Thoracic aorta (tissue), 2 donors: ENCODE measurements around the gene RNF149. TPM values are rescaled to one million over a fixed set of nuclear protein-coding genes. Genes with fewer than 3 reads are reported as not detected.
A peak's percentile ranks its signal among the peaks of the same experiment; 100 is the strongest.

Source experiments
- ATAC-seq: fragments of 150-250 bp; one replicate; pipeline ENCODE4 v1.8.0; 2017; ENCODE audit warnings: low read depth; ENCODE audit not compliant: insufficient number of reproducible peaks, low FRiP score
- DNase-seq: peaks from one replicate; pipeline ENCODE4 v3.0.0-alpha.2; 2020; ENCODE audit warnings: low spot score
- H3K27ac ChIP-seq, 2 donors: fragments of 200-600 bp; sonication (generic); 1 replicate in 1 of 2; 2 replicates in 1 of 2; pipeline ENCODE4 v1.5.1; 2016; ENCODE audit warnings: mild to moderate bottlenecking in 2 of 2, moderate library complexity in 2 of 2
- H3K27me3 ChIP-seq: fragments of 200-600 bp; sonication (generic); replicated peaks from 2 replicates; pipeline ENCODE4 v1.6.0; 2016; ENCODE audit warnings: mild to moderate bottlenecking; ENCODE audit not compliant: insufficient read depth
- H3K36me3 ChIP-seq: fragments of 200-600 bp; sonication (generic); one replicate; pipeline ENCODE4 v1.5.1; 2016
- H3K4me1 ChIP-seq, 2 donors: fragments of 200-600 bp; sonication (generic); 1 replicate in 1 of 2; 2 replicates in 1 of 2; pipeline versions ENCODE4 v1.5.1 to v1.6.0; 2016; ENCODE audit warnings: low read depth in 2 of 2, mild to moderate bottlenecking in 1 of 2; ENCODE audit not compliant: control insufficient read depth in 1 of 2
- H3K4me3 ChIP-seq: fragments of 200-600 bp; sonication (generic); 2 replicates; pipeline ENCODE4 v1.5.1; 2016; ENCODE audit warnings: mild to moderate bottlenecking
- H3K9me3 ChIP-seq: fragments of 200-600 bp; sonication (generic); 2 replicates; pipeline ENCODE4 v1.5.1; 2016
- total RNA-seq, 2 donors: library from RNA; depleted of rRNA; stranded (reverse); fragments of >200 nt; gene quantifications; one replicate each; pipeline versions ENCODE4 v1.1.0 to v1.2.3, GENCODE V29; 2016
- TF ChIP-seq, protein P1 (sequence below): fragments of 200-600 bp; sonication (generic); IDR thresholded peaks from one replicate; pipeline ENCODE4 v1.5.1; 2019; ENCODE audit warnings: antibody characterized with exemption

The RNF149 gene
- total RNA-seq, 2 donors from 2014 or later = 106 to 152 TPM

DNA sequence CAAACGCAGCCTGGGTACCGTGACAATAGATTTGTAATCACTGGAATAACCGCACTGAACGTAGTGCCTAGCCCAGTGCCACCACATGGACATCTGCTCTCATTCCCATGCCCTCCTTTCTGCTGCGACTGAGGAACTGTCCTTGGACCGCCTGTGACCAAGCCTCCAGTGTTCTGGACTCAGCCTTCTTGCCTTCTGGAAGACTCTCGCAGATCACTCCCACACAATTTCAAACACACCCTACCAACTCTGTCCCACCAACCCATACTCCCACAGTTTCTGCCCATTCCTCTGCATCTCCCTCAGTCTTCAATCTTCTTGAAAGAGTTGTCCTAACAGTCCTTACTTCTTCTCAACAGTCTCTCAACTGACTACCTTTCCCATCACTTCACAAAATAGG is 2.1 kb downstream of the RNF149 start:
- Histone ChIP-seq H3K4me3 (peak overlapping the region; percentile 92), H3K27ac (peak overlapping the region; percentile 23 to 80), H3K36me3 (no peaks in the 10 kb centered on the region), H3K4me1 (peaks cover 30 to 42% of the 10 kb centered on the region in 2 donors), H3K9me3 (no peaks in the 10 kb centered on the region), H3K27me3 (no peaks in the 10 kb centered on the region)
- TF ChIP-seq, protein P1, sequence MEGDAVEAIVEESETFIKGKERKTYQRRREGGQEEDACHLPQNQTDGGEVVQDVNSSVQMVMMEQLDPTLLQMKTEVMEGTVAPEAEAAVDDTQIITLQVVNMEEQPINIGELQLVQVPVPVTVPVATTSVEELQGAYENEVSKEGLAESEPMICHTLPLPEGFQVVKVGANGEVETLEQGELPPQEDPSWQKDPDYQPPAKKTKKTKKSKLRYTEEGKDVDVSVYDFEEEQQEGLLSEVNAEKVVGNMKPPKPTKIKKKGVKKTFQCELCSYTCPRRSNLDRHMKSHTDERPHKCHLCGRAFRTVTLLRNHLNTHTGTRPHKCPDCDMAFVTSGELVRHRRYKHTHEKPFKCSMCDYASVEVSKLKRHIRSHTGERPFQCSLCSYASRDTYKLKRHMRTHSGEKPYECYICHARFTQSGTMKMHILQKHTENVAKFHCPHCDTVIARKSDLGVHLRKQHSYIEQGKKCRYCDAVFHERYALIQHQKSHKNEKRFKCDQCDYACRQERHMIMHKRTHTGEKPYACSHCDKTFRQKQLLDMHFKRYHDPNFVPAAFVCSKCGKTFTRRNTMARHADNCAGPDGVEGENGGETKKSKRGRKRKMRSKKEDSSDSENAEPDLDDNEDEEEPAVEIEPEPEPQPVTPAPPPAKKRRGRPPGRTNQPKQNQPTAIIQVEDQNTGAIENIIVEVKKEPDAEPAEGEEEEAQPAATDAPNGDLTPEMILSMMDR = no peak
- no peak for DNase-seq
- ATAC-seq = no peak

GRCh38 chr2:101305492-101306078 is 2.9 kb downstream of the RNF149 start:
- DNase-seq = no peak
- TF ChIP-seq, protein P1 = no peak
- Histone ChIP-seq H3K9me3 (no peaks in the 10 kb centered on the region), H3K27me3 (no peaks in the 10 kb centered on the region), H3K4me1 (peaks cover 37 to 42% of the 10 kb centered on the region in 2 donors), H3K27ac (peak overlapping the region in 1 of 2 donors; percentile 24), H3K4me3 (peak overlapping the region; percentile 92), H3K36me3 (no peaks in the 10 kb centered on the region)
- no peak for ATAC-seq

- H3K9me3 ChIP-seq = no peaks in the 10 kb centered on the region
- no peak for ATAC-seq
- H3K4me3 ChIP-seq = peak overlapping the region; percentile 92
- TF ChIP-seq, protein P1 = no peak
- peaks cover 37 to 46% of the 10 kb centered on the region in 2 donors for H3K4me1 ChIP-seq
- DNase-seq = no peak
- H3K36me3 ChIP-seq = no peaks in the 10 kb centered on the region
- no peaks in the 10 kb centered on the region for H3K27me3 ChIP-seq
- H3K27ac ChIP-seq = peak overlapping the region in 1 of 2 donors; percentile 24
Observed at GRCh38 chr2:101305035-101305434, 3.5 kb downstream of the RNF149 start.

GRCh38 chr2:101303688-101304087 is 4.8 kb downstream of the RNF149 start:
- Histone ChIP-seq H3K36me3 (no peaks in the 10 kb centered on the region), H3K4me1 (peaks cover 36 to 47% of the 10 kb centered on the region in 2 donors), H3K27ac (no peak overlapping the region), H3K4me3 (peak overlapping the region; percentile 25), H3K27me3 (no peaks in the 10 kb centered on the region), H3K9me3 (no peaks in the 10 kb centered on the region)
- TF ChIP-seq, protein P1 = no peak
- ATAC-seq (no peak), DNase-seq (no peak)

- no peaks in the 10 kb centered on the region for H3K27me3 ChIP-seq
- ATAC-seq (no peak), DNase-seq (no peak)
- H3K36me3 ChIP-seq = no peaks in the 10 kb centered on the region
- H3K4me3 ChIP-seq = no peak overlapping the region
- peaks cover 38 to 61% of the 10 kb centered on the region in 2 donors for H3K4me1 ChIP-seq
- H3K27ac ChIP-seq = no peak overlapping the region
- no peaks in the 10 kb centered on the region for H3K9me3 ChIP-seq
- TF ChIP-seq, protein P1 = no peak
Observed at GRCh38 chr2:101302016-101302415, 6.5 kb downstream of the RNF149 start.
